ENCODE measurements around the gene POLR2E. TPM values are rescaled to one million over a fixed set of nuclear protein-coding genes. Genes with fewer than 3 reads are reported as not detected.

The POLR2E gene
- total RNA-seq, 1 donor from 2014 or later = 72.1 TPM

GRCh38 chr19:1057176-1057855 is 37.9 kb downstream of the POLR2E start:
- intact Hi-C loops (cut with DNase I) = no loop called here
- Histone ChIP-seq H3K27me3 (no peaks in the 10 kb centered on the region), H3K4me3 (no peak overlapping the region), H3K9me3 (peaks cover 27 to 33% of the 10 kb centered on the region in 2 donors), H3K4me1 (no peaks in the 10 kb centered on the region), H3K36me3 (no peaks in the 10 kb centered on the region), H3K27ac (no peak overlapping the region)
- TF ChIP-seq CTCF (IDR thresholded peaks at IDR 0.05) = no peak
- DNase-seq (ENCODE audit: low spot score in 2 of 2) = no peak

GRCh38 chr19:1055886-1056620 is 39.1 kb downstream of the POLR2E start:
- Histone ChIP-seq H3K36me3 (no peaks in the 10 kb centered on the region), H3K4me1 (no peaks in the 10 kb centered on the region), H3K9me3 (peaks cover 27 to 33% of the 10 kb centered on the region in 2 donors), H3K4me3 (no peak overlapping the region), H3K27ac (no peak overlapping the region), H3K27me3 (no peaks in the 10 kb centered on the region)
- intact Hi-C loops (cut with DNase I) = no loop called here
- DNase-seq (ENCODE audit: low spot score in 2 of 2) = no peak
- no peak for TF ChIP-seq CTCF (IDR thresholded peaks at IDR 0.05)

- H3K36me3 ChIP-seq = no peaks in the 10 kb centered on the region
- intact Hi-C loops (cut with DNase I) = no loop called here
- H3K4me3 ChIP-seq = no peak overlapping the region
- peaks cover 27 to 33% of the 10 kb centered on the region in 2 donors for H3K9me3 ChIP-seq
- H3K27me3 ChIP-seq = no peaks in the 10 kb centered on the region
- H3K27ac ChIP-seq = no peak overlapping the region
- TF ChIP-seq CTCF (IDR thresholded peaks at IDR 0.05) = no peak
- H3K4me1 ChIP-seq = no peaks in the 10 kb centered on the region
- DNase-seq (ENCODE audit: low spot score in 2 of 2) = no peak
These were observed 40.1 kb downstream of the POLR2E start for GRCh38 chr19:1055028-1055425.

DNA sequence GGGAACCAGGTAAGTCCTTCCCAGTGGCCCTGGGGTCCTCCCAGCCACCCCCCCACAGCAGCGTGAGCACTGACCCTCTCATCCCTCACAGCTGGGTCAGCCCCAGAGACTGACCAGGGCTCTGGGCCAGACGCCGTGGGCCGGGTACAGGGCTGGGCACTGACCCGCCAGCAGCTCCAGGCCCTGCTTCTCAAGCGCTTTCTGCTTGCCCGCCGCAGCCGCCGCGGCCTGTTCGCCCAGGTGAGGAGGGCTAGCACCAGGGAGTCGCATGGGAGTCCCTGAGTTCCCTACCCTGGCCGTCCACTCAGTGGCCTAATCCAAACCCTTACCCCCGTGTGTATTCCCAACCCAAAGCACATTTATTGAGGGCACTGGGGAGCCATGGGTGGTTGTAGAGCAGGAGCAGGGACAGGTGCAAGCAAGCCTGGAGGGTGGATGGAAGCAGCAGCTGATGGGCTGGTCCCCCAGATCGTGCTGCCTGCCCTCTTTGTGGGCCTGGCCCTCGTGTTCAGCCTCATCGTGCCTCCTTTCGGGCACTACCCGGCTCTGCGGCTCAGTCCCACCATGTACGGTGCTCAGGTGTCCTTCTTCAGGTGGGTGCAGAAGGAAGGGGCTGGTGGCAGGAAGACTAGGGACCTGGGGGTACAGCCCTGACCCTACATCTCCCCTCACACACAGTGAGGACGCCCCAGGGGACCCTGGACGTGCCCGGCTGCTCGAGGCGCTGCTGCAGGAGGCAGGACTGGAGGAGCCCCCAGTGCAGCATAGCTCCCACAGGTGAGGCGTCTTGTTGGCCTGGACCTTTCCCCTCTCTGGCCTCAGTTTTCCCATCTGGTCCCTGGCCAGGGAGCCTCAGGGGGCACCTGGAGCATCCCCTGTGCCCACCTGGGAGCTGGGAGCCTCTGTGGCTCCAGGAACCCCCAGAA is 40.8 kb downstream of the POLR2E start:
- intact Hi-C loops (cut with DNase I) = no loop called here
- no peak overlapping the region for H3K27ac ChIP-seq
- no peak overlapping the region for H3K4me3 ChIP-seq
- H3K36me3 ChIP-seq = no peaks in the 10 kb centered on the region
- H3K27me3 ChIP-seq = no peaks in the 10 kb centered on the region
- H3K9me3 ChIP-seq = peaks cover 27 to 32% of the 10 kb centered on the region in 2 donors
- TF ChIP-seq CTCF (IDR thresholded peaks at IDR 0.05) = no peak
- H3K4me1 ChIP-seq = no peaks in the 10 kb centered on the region
- DNase-seq (ENCODE audit: low spot score in 2 of 2) = no peak

DNA sequence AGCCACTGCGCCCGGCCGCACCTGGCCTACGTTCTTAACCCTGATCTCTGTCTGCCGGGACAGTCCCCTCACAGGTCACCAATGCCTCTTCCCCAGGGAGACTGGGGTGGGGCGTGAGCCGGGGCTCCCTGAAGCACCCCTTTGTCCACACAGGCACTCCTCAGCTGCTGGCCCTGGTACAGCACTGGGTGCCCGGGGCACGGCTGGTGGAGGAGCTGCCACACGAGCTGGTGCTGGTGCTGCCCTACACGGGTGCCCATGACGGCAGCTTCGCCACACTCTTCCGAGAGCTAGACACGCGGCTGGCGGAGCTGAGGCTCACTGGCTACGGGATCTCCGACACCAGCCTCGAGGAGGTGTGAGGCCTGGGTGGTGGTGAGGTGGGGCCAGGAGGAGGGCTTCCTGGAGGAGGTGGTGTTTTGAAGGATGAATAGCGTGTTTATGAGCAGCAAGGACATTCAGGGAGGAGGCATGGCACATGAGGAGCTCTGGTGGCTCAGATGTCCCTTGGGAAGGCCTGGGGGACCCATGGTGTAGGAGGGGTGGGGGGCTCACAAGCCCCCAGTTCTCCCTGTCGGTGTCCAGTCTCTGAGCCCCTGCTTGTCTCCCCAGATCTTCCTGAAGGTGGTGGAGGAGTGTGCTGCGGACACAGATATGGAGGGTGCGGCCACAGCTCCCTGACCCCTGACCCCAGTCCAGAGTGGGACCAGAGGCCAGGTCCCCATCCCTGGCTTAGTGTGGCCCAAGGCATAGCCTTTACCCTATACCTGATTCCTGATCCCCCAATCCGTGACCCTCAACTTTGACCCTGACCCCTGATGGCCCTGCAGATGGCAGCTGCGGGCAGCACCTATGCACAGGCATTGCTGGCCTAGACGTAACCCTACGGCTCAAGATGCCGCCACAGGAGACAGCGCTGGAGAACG is 41.7 kb downstream of the POLR2E start:
- H3K9me3 ChIP-seq = peaks cover 22 to 23% of the 10 kb centered on the region in 2 donors
- no peaks in the 10 kb centered on the region for H3K27me3 ChIP-seq
- no peak for DNase-seq (ENCODE audit: low spot score in 2 of 2)
- H3K4me1 ChIP-seq = no peaks in the 10 kb centered on the region
- intact Hi-C loops (cut with DNase I) = no loop called here
- H3K27ac ChIP-seq = no peak overlapping the region
- H3K4me3 ChIP-seq = no peak overlapping the region
- no peaks in the 10 kb centered on the region for H3K36me3 ChIP-seq
- TF ChIP-seq CTCF (IDR thresholded peaks at IDR 0.05) = no peak

Data from ascending aorta (tissue), 2 donors.